GM19328 (cell line): Measurements from ENCODE around the gene NBEA.
"Not testable (repeated sequence)": the region's sequence is repeated elsewhere in the genome, so short reads cannot be mapped to it uniquely, and the experiment has no call there.

ENCODE experiments used
- ATAC-seq: cut with Tn5 transposase; IDR thresholded peaks from one replicate; pipeline ENCODE4 v1.9.1; 2021; ENCODE audit warnings: mild to moderate bottlenecking, moderate library complexity; ENCODE audit not compliant: unreplicated experiment

The NBEA gene

GRCh38 chr13:34941835-34942731 is at the start of gene NBEA:
Gene NBEA (plus strand): TSS chr13:34942270. CDS start chr13:34942821, 551 bp downstream.
- peak; percentile 68 for ATAC-seq

GRCh38 chr13:34894756-34895155 is 47.3 kb upstream of the NBEA start:
- ATAC-seq, result no peak

GRCh38 chr13:34897220-34897619 is 44.9 kb upstream of the NBEA start:
- no peak for ATAC-seq

- ATAC-seq, result no peak
Observed at GRCh38 chr13:34899888-34900287, 42.2 kb upstream of the NBEA start.

GRCh38 chr13:34900288-34900739 is 41.8 kb upstream of the NBEA start:
- no peak for ATAC-seq

- no peak for ATAC-seq
Observed at GRCh38 chr13:34901572-34901971, 40.5 kb upstream of the NBEA start.

GRCh38 chr13:34911159-34911558 is 30.9 kb upstream of the NBEA start:
- no peak for ATAC-seq

GRCh38 chr13:34913040-34913439 is 29.0 kb upstream of the NBEA start:
- ATAC-seq, result no peak

GRCh38 chr13:34914416-34914815 is 27.7 kb upstream of the NBEA start:
- ATAC-seq, result no peak

- ATAC-seq, result no peak
Observed at GRCh38 chr13:34926508-34926907, 15.6 kb upstream of the NBEA start.

- not testable (repeated sequence) for ATAC-seq
Observed at GRCh38 chr13:34928676-34929075, 13.4 kb upstream of the NBEA start.

- no peak for ATAC-seq
Observed at GRCh38 chr13:34931572-34931971, 10.5 kb upstream of the NBEA start.

GRCh38 chr13:34933349-34933748 is 8.7 kb upstream of the NBEA start:
- ATAC-seq, result no peak

GRCh38 chr13:34933786-34934185 is 8.3 kb upstream of the NBEA start:
- ATAC-seq, result no peak

- ATAC-seq, result no peak
Observed at GRCh38 chr13:34935841-34936240, 6.2 kb upstream of the NBEA start.

- no peak for ATAC-seq
Observed at GRCh38 chr13:34939771-34940170, 2.3 kb upstream of the NBEA start.

GRCh38 chr13:34941436-34941834 is 635 bp upstream of the NBEA start:
- ATAC-seq, result no peak

- ATAC-seq, result peak; percentile 4
Observed at GRCh38 chr13:34942732-34943435, 814 bp downstream of the NBEA start.

GRCh38 chr13:34943436-34944273 is 1.6 kb downstream of the NBEA start:
- no peak for ATAC-seq

GRCh38 chr13:34944274-34944634 is 2.2 kb downstream of the NBEA start:
- no peak for ATAC-seq

GRCh38 chr13:34944751-34945150 is 2.7 kb downstream of the NBEA start:
- ATAC-seq, result no peak
